Measurements from ENCODE around the gene SHC2.

- TF ChIP-seq, protein P1, sequence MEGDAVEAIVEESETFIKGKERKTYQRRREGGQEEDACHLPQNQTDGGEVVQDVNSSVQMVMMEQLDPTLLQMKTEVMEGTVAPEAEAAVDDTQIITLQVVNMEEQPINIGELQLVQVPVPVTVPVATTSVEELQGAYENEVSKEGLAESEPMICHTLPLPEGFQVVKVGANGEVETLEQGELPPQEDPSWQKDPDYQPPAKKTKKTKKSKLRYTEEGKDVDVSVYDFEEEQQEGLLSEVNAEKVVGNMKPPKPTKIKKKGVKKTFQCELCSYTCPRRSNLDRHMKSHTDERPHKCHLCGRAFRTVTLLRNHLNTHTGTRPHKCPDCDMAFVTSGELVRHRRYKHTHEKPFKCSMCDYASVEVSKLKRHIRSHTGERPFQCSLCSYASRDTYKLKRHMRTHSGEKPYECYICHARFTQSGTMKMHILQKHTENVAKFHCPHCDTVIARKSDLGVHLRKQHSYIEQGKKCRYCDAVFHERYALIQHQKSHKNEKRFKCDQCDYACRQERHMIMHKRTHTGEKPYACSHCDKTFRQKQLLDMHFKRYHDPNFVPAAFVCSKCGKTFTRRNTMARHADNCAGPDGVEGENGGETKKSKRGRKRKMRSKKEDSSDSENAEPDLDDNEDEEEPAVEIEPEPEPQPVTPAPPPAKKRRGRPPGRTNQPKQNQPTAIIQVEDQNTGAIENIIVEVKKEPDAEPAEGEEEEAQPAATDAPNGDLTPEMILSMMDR (IDR thresholded peaks at IDR 0.05), result no peak
- TF ChIP-seq POLR2A (IDR thresholded peaks at IDR 0.05), result no peak
These were observed 43.8 kb upstream of the SHC2 start for GRCh38 chr19:504616-505015.
